ENCODE data around the gene PCSK7.
"Not testable (repeated sequence)": the region's sequence is repeated elsewhere in the genome, so short reads cannot be mapped to it uniquely, and the experiment has no call there.

The PCSK7 gene

DNA sequence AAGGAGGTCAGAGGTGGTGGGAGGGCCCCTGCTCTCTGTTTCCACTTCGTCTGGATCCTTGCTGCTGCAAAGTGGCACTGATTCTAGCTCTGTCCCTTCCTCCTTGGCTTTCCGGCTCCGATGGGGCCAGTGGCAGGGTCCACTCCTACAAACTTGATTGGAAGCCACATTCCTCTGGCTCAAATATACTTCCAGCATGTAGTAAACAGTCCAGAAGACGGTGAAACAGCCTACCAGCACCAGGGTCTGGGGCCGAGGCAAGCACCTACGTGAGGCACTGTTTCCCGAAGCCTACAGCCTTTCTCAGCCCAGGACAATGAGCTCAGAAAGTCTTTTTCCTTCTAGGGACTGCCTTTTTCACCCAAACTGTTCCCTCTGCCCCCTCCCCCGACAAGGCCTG, 25.8 kb downstream of the PCSK7 start:
- Histone ChIP-seq H3K36me3 (ENCODE audit: control insufficient read depth, insufficient read depth, low read length) (peaks cover 42% of the 10 kb centered on the region), H3K4me1 (ENCODE audit: control insufficient read depth, insufficient read depth, low read length) (peaks cover 35% of the 10 kb centered on the region), H3K27ac (ENCODE audit: low read depth, low read length) (peak overlapping the region; percentile 74)
- not testable (repeated sequence) for H3K9ac ChIP-seq (ENCODE audit: low read length); H3K27me3 ChIP-seq (ENCODE audit: control insufficient read depth, insufficient read depth, low read length); H3K4me3 ChIP-seq (ENCODE audit: low read length)

DNA sequence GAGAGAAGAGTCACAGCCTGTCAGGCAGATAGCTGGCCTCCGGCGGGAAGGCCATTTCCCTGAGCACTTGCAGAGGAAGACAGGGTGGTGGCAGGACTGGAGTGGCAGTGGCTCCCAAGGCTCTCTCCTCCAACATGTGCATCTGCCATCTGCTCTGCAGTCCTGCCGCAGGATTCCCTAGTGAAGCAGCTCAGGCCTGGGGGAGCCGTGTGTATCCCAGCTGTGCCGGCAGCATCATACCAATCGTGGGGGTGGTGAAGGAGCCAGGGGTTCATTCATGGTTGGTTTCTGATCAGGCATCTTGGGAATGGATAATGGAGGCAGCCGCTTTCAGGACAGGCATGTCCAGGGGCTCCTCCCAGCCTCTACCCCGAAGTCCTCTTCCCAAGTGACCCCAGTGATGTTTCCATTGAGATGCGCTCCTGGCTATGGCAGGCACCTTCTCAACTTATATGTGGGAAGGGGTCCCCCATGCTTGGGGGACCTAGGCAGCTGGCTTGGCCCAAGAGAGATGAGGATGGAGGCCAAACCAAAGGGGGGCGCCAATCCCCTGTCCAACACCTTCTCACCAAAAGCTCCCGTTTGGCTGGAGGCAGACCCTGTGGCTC, 26.6 kb downstream of the PCSK7 start:
- Histone ChIP-seq H3K27ac (ENCODE audit: low read depth, low read length) (peak overlapping the region; percentile 99), H3K36me3 (ENCODE audit: control insufficient read depth, insufficient read depth, low read length) (peaks cover 47% of the 10 kb centered on the region), H3K27me3 (ENCODE audit: control insufficient read depth, insufficient read depth, low read length) (no peaks in the 10 kb centered on the region), H3K4me3 (ENCODE audit: low read length) (no peak overlapping the region), H3K4me1 (ENCODE audit: control insufficient read depth, insufficient read depth, low read length) (peaks cover 35% of the 10 kb centered on the region), H3K9ac (ENCODE audit: low read length) (no peak overlapping the region)

DNA sequence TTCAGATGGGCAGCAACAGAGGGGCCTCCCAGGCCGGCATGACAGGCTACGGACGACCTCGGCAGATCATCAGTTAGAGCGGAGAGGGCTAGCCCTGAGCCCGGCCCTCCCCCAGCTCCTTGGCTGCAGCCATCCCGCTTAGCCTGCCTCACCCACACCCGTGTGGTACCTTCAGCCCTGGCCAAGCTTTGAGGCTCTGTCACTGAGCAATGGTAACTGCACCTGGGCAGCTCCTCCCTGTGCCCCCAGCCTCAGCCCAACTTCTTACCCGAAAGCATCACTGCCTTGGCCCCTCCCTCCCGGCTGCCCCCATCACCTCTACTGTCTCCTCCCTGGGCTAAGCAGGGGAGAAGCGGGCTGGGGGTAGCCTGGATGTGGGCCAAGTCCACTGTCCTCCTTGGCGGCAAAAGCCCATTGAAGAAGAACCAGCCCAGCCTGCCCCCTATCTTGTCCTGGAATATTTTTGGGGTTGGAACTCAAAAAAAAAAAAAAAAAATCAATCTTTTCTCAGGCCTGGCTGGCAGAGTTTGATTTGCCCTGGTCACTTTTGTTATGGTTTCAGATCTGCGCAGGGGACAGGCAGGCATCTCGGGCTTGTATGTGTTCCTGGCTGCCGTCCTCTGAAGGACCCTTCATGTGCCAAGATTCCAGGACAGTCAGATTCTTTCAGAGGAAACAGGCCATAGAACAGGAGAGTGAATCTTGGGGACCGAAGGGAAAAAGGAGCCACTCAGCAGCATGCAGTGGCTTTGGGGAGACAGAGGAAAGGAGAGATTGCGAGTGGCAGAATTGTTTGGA, 27.4 kb downstream of the PCSK7 start:
- peak overlapping the region; percentile 38 for H3K9ac ChIP-seq (ENCODE audit: low read length)
- H3K4me3 ChIP-seq (ENCODE audit: low read length), result peak overlapping the region; percentile 86
- H3K36me3 ChIP-seq (ENCODE audit: control insufficient read depth, insufficient read depth, low read length), result peaks cover 48% of the 10 kb centered on the region
- peaks cover 35% of the 10 kb centered on the region for H3K4me1 ChIP-seq (ENCODE audit: control insufficient read depth, insufficient read depth, low read length)
- no peaks in the 10 kb centered on the region for H3K27me3 ChIP-seq (ENCODE audit: control insufficient read depth, insufficient read depth, low read length)
- H3K27ac ChIP-seq (ENCODE audit: low read depth, low read length), result peak overlapping the region; percentile 99

DNA sequence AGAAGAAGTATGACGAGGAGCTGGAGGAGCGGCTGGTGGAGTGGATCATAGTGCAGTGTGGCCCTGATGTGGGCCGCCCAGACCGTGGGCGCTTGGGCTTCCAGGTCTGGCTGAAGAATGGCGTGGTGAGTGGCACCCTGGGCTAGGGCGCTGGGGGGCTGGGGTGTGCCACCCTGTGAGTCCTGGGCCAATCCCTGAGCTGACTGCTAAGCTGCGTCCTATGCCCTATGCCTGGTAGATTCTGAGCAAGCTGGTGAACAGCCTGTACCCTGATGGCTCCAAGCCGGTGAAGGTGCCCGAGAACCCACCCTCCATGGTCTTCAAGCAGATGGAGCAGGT, 28.8 kb downstream of the PCSK7 start:
- Histone ChIP-seq H3K36me3 (ENCODE audit: control insufficient read depth, insufficient read depth, low read length) (peaks cover 48% of the 10 kb centered on the region), H3K4me3 (ENCODE audit: low read length) (peak overlapping the region; percentile 86), H3K4me1 (ENCODE audit: control insufficient read depth, insufficient read depth, low read length) (peaks cover 40% of the 10 kb centered on the region), H3K27ac (ENCODE audit: low read depth, low read length) (peak overlapping the region; percentile 99), H3K27me3 (ENCODE audit: control insufficient read depth, insufficient read depth, low read length) (no peaks in the 10 kb centered on the region), H3K9ac (ENCODE audit: low read length) (peak overlapping the region; percentile 38)

DNA sequence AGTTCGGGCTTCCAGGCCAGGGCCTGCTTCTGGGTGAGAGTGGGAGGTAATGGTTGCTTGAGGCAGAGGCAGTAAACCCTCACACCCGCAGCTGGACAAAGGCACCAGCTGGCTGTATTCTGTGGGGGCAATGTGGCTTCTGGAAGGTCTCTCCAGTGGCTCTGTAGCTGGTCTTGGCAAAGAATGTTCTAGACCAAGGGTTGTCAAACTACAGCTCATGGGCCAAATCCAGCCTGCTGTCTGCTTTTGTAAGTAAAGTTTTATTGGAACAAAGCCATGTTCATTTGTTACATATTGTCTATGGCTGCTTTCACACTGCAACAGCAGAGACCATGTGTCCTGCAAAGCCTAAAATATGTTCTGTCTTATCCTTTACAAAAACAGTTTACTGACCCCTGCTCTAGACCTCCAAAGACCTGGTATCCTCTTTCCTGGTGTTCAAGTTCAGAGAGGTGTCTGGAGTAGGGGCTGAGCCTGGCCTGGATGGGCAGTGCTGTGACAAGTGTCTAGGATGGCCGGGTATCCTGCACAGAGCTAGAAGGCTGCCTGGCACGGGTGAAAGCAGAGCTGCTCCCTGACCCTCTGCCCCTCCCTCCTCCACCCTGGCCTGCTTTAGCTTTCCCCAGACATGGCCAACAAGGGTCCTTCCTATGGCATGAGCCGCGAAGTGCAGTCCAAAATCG, 29.3 kb downstream of the PCSK7 start:
- H3K4me1 ChIP-seq (ENCODE audit: control insufficient read depth, insufficient read depth, low read length), result peaks cover 40% of the 10 kb centered on the region

DNA sequence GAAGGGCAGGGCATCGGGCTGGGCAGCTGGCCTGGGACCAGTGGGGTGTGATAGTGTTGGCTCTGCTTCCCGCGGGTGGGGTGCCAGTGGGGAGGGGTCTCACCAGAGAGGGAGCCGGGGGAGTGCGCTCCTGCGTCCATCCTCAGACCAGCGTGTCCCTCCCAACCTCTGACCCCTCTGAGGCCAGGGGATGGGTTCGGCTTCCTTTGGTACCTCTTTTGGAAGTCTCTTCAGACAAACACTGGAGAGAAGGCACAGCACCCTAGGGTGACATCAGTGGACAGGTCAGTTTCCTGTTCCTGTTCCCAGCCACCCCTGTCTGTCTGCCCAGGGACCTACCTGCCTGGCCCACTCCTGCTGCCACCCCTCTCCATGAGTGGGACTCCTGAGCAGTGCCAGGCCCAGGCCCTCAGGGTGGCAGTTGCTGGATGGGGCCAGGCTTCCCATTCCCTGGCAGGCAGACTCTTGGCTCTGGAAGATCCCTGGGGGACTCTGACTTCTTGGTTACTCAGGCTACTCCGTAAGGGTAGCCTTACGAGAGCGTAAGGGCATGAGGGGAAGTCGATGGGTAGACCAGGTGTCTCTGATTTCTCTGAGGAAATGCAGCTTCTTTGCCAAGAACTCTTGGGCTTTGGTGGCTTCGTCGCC, 30.1 kb downstream of the PCSK7 start:
- H3K4me1 ChIP-seq (ENCODE audit: control insufficient read depth, insufficient read depth, low read length), result peaks cover 40% of the 10 kb centered on the region
- peaks cover 48% of the 10 kb centered on the region for H3K36me3 ChIP-seq (ENCODE audit: control insufficient read depth, insufficient read depth, low read length)
- no peaks in the 10 kb centered on the region for H3K27me3 ChIP-seq (ENCODE audit: control insufficient read depth, insufficient read depth, low read length)
- H3K9ac ChIP-seq (ENCODE audit: low read length), result peak overlapping the region; percentile 93
- H3K27ac ChIP-seq (ENCODE audit: low read depth, low read length), result peak overlapping the region; percentile 99
- H3K4me3 ChIP-seq (ENCODE audit: low read length), result peak overlapping the region; percentile 86

More for the DNA sequence above, 29.3 kb downstream of the PCSK7 start:
- no peak overlapping the region for H3K9ac ChIP-seq (ENCODE audit: low read length)
- H3K4me3 ChIP-seq (ENCODE audit: low read length), result peak overlapping the region; percentile 86
- peaks cover 48% of the 10 kb centered on the region for H3K36me3 ChIP-seq (ENCODE audit: control insufficient read depth, insufficient read depth, low read length)
- no peaks in the 10 kb centered on the region for H3K27me3 ChIP-seq (ENCODE audit: control insufficient read depth, insufficient read depth, low read length)
- H3K27ac ChIP-seq (ENCODE audit: low read depth, low read length), result peak overlapping the region; percentile 99

DNA sequence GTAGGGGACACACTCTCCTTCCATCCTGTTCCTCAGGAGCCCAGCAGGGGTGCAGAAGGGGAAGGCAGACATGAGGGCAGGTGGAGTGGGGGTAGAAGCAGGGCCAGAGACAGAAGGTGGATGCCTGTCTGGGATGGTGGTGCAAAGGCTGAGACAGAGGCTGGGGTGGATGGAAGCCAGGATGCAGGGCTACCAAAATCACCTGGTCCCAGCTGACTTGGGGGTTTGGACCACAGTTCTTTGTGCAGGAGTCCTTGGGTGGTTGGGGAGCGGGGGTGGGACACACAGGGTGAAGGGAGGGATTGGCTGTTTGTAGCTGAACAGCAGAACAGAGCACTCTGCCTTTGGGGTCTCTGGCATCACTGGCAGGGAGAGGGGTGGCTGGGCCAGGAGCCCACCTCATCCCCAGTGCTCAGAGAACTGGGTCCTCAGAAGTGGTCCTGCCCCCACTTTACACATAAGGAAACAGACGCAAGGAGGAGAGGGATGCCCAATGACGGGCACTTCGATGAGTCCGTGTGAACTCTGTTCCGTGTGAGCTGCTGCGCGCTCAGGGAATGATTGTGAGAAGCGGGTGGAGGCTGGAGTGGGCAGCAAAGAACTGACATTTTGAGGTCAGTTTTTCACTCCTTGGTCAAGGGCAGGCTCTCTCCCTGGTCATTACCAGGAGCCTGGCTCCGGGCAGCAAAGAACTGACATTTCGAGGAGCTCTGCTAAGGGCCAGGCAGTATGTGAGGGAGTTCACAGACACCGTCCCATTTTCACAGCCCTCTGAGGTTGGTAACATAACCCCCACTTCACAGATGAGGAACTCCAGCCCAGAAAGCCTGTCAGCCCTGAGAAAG, 30.8 kb downstream of the PCSK7 start:
- Histone ChIP-seq H3K27me3 (ENCODE audit: control insufficient read depth, insufficient read depth, low read length) (no peaks in the 10 kb centered on the region), H3K27ac (ENCODE audit: low read depth, low read length) (peak overlapping the region; percentile 99), H3K9ac (ENCODE audit: low read length) (peak overlapping the region; percentile 93), H3K36me3 (ENCODE audit: control insufficient read depth, insufficient read depth, low read length) (peaks cover 46% of the 10 kb centered on the region), H3K4me1 (ENCODE audit: control insufficient read depth, insufficient read depth, low read length) (peaks cover 38% of the 10 kb centered on the region), H3K4me3 (ENCODE audit: low read length) (peak overlapping the region; percentile 86)

DNA sequence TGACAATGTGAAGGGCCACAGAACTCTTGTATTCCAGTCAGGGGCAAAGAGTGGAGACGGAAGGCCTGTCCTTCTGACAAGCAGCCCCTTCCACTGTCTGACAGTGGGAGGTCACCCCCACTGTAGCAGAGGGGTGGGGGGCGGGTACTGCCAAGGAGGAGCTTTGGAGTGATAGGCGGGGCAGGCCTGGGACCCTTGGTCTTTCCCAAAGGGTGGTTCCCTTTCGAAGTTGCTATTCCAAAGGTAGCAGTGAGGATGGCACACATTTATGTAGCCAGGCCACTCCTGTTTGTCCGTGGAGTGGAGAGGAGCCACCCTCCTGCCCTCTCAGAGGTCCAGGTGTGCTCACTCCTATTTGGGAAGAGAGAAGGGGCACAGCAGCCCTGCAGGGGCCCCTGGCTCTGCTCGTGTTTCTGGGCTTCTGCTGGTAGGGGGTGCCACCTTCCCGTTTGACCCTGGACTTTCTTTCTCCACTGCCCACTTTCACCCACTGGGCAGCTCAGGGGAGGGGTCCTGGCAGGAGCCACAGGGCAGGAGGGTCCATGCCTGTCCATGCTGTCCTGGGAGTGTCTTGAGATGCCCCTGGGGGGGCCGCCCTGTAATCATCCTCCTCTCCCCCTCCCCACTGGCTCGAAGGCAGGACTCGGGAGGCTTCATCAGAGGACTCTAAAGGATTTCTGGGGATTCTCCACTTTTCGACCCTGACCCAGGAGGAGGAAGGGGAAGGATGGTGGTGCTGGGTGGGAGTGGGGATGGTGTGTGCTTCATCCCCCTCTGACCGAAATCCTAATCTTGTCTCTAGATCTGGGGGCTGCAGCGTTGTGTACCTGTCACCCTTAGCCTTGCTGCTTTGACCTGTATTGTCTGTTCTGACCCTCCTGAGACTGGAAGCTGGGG, 31.7 kb downstream of the PCSK7 start:
- Histone ChIP-seq H3K36me3 (ENCODE audit: control insufficient read depth, insufficient read depth, low read length) (peaks cover 42% of the 10 kb centered on the region), H3K9ac (ENCODE audit: low read length) (peak overlapping the region; percentile 93), H3K27ac (ENCODE audit: low read depth, low read length) (peak overlapping the region; percentile 99), H3K4me1 (ENCODE audit: control insufficient read depth, insufficient read depth, low read length) (peaks cover 33% of the 10 kb centered on the region), H3K4me3 (ENCODE audit: low read length) (peak overlapping the region; percentile 86), H3K27me3 (ENCODE audit: control insufficient read depth, insufficient read depth, low read length) (no peaks in the 10 kb centered on the region)

DNA sequence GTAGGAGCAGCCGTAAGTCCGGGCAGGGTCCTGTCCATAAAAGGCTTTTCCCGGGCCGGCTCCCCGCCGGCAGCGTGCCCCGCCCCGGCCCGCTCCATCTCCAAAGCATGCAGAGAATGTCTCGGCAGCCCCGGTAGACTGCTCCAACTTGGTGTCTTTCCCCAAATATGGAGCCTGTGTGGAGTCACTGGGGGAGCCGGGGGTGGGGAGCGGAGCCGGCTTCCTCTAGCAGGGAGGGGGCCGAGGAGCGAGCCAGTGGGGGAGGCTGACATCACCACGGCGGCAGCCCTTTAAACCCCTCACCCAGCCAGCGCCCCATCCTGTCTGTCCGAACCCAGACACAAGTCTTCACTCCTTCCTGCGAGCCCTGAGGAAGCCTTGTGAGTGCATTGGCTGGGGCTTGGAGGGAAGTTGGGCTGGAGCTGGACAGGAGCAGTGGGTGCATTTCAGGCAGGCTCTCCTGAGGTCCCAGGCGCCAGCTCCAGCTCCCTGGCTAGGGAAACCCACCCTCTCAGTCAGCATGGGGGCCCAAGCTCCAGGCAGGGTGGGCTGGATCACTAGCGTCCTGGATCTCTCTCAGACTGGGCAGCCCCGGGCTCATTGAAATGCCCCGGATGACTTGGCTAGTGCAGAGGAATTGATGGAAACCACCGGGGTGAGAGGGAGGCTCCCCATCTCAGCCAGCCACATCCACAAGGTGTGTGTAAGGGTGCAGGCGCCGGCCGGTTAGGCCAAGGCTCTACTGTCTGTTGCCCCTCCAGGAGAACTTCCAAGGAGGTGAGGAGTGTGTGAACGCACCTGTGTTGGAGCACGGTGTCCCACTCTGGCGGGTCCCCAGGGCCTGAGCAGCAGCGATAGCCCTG, 32.6 kb downstream of the PCSK7 start, which contains the start of gene TAGLN:
TAGLN (plus strand) TSS at position 318 of the 863 bp plus-strand sequence. CDS start 3,644 bp downstream, outside the sequence.
- Histone ChIP-seq H3K27ac (ENCODE audit: low read depth, low read length) (peak within 1 kb of the TSS; percentile 99), H3K4me1 (ENCODE audit: control insufficient read depth, insufficient read depth, low read length) (peaks cover 24% of the 10 kb centered on the region), H3K9ac (ENCODE audit: low read length) (peak within 1 kb of the TSS; percentile 93), H3K36me3 (ENCODE audit: control insufficient read depth, insufficient read depth, low read length) (peaks cover 36% of the 10 kb centered on the region), H3K27me3 (ENCODE audit: control insufficient read depth, insufficient read depth, low read length) (no peaks in the 10 kb centered on the region), H3K4me3 (ENCODE audit: low read length) (peak within 1 kb of the TSS; percentile 86)

DNA sequence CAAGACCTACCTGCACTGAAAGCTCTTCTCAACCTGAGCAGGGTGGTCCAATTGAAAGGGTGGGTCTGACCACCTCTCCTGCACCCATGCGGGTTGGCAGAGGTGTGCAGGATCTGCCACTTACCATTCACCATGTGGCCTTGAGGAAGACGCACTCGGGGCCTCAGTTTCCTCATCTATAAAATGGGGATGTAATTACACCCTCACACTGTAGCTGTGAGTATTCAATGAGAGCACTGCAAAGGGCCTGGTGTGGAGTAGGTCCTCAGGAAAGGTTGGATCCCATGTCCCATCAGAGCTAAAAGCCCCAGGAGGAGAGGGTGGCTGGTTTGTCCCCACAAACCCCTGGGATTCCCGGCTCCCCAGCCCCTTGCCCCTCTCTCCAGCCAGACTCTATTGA, 33.3 kb downstream of the PCSK7 start:
- H3K27me3 ChIP-seq (ENCODE audit: control insufficient read depth, insufficient read depth, low read length), result no peaks in the 10 kb centered on the region
- H3K9ac ChIP-seq (ENCODE audit: low read length), result peak overlapping the region; percentile 49
- peaks cover 30% of the 10 kb centered on the region for H3K36me3 ChIP-seq (ENCODE audit: control insufficient read depth, insufficient read depth, low read length)
- H3K4me1 ChIP-seq (ENCODE audit: control insufficient read depth, insufficient read depth, low read length), result peaks cover 17% of the 10 kb centered on the region
- H3K27ac ChIP-seq (ENCODE audit: low read depth, low read length), result peak overlapping the region; percentile 98
- peak overlapping the region; percentile 71 for H3K4me3 ChIP-seq (ENCODE audit: low read length)

Measured in rectal smooth muscle tissue (tissue), 1 donor.